HG03460 (cell line): ENCODE measurements around the gene DNM2.
"Not testable (repeated sequence)": the region's sequence is repeated elsewhere in the genome, so short reads cannot be mapped to it uniquely, and the experiment has no call there.

Source experiments
- ATAC-seq: cut with Tn5 transposase; IDR thresholded peaks from one replicate; pipeline ENCODE4 v1.9.1; 2021; ENCODE audit not compliant: unreplicated experiment

DNM2 gene

DNA sequence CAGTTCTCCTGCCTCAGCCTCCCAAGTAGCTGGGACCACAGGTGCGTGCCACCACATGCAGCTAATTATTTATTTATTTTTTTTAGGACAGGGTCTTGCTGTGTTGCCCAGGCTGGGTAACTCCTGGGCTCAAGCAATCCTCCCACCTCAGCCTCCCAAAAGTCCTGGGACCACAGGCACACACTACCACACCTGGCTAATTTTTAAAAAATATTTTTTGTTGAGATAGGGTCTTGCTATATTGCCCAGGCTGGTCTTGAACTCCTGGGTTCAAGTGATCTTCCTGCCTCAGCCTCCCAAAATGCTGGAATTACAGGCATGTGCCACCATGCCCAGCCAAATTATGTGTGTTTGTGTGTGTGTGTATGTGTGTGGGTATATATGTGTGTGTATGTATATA is 139.0 kb downstream of the DNM2 start:
- ATAC-seq = not testable (repeated sequence)

DNA sequence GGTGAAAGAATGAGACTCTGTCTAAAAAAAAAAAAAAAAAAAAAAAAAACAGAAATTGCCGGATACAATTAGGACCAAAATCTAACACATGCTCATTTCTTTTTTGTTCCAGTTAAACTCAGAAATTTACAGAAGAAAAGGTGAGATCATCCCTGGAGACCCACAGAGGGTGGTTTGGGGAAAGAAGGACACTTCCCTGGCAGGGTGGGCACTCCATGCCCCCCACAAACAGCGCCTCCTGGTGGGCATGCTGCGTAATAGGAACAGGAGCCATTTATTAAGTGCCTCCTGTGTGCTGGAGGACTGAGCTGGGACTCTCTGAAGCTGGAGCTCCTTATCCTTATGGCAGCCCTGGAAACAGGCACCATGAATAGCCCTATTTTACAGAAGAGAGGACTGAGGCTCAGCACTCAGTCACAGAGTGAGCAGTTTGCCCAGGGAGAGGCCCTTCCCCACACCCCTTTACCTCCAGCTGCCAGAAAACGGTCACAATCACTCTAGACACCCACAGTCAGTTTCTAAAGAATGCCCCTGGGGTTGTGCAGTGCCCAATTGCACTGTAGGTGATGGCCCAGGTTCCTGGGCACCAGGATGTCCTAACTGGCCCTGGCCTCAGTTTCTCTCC is 140.4 kb downstream of the DNM2 start:
- no peak for ATAC-seq

DNA sequence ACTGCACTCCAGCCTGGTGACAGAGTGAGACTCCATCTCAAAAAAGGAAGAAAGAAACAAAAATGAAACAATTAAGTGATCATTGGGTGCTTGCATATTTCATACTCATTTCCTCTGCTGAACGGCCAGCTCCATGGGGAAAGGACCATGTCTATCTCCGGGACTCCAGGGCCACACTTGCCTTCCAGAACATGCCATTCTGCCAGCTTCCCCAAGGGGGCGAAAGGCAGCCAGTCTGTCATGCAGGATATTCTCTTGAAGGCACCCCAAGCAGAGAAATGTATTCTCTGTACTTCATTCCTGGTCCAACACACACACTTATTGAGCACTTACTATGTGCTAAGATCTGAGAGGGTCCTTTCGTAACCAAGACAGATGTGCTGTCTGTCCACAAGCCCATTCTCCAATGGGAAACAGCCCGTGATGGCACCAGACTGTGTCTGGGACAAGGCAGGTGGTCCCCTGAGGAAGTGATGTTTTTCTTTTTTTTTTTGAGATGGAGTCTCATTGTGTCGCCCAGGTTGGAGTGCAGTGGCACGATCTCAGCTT is 143.3 kb downstream of the DNM2 start:
- ATAC-seq = no peak

DNA sequence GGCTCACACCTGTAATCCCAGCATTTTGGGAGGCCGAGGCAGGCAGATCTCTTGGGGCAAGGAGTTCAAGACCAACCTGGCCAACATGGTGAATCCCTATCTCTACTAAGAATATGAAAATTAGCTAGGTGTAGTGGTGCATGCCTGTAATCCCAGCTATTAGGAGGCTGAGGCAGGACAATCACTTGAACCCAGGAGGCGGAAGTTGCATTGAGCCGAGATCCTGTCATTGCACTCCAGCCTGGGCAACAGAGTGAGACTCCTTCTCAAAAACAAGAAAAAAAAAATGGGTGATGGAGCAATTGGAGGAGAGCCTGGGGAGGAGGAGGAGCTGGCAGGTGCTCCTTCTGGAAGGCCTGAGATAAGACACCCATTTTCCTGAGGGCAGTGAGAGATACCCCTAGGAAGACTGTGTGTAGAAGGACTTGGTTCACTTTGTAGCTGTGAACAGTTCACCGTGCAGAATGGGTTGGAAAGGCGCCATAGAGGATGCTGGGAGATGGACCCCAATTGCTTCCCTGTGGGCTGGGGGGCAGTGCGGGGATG is 144.8 kb downstream of the DNM2 start:
- ATAC-seq = no peak

DNA sequence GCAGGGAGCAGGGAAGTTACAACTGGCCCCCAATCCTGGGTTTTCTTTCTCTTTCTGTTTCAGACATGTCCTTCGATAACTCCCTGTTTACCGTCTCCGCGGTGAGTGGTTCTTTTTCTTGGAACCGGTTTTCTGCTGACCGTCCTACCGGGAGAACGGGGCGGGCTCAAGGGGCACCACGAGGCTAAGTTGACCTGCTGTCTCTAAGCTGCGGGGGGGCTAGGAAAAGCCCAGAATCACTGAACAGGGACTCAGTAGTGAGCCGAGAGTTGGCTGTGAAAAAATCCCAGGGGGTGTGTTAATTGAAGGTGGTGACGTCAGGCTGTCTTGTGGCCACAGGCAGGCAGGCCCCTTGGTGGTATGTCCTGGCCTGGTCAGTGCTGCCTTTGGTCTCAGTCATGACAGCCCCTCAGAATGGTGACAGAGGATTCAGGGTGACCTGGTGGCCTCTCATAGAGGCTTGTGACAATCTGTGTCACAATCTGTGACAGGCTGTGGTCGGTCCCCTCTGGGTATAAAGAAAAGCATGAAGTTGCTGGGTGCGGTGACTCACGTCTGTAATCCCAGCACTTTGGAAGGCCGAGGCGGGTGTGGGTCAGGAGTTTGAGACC is 145.3 kb downstream of the DNM2 start:
- ATAC-seq = no peak

DNA sequence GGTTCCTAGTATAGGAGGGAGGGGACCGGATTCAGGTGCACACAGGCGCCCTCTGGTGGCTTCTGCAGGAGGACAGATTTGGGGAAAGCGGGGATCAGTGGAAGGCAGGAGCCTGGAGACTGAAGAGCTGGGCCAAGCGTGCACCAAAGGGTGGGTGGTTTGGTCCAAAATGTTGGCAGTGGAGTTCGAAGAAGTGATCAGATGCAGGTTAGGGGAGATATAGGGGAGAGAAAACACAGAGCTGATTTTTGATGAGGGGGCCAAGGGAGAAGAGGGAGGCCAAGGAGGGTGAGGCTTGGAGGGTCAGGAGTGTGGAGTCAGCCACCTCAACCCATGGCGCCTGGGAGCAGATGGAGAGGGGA is 146.6 kb downstream of the DNM2 start:
- no peak for ATAC-seq

DNA sequence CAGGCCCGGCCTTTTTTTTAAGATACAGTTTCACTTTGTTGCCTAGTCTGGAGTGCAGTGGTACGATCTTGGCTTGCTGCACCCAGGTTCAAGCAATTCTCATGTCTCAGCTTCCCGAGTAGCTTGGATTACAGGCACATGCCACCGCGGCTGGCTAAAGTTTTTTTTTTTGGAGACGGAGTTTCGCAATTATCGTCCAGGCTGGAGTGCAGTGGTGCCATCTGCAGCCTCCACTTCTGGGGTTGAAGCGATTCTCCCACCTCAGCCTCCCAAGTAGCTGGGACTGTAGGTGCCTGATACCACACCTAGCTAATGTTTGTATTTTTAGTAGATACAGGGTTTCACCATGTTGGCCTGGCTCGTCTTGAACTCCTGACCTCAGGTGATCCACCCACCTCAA is 148.6 kb downstream of the DNM2 start:
- ATAC-seq = no peak

DNA sequence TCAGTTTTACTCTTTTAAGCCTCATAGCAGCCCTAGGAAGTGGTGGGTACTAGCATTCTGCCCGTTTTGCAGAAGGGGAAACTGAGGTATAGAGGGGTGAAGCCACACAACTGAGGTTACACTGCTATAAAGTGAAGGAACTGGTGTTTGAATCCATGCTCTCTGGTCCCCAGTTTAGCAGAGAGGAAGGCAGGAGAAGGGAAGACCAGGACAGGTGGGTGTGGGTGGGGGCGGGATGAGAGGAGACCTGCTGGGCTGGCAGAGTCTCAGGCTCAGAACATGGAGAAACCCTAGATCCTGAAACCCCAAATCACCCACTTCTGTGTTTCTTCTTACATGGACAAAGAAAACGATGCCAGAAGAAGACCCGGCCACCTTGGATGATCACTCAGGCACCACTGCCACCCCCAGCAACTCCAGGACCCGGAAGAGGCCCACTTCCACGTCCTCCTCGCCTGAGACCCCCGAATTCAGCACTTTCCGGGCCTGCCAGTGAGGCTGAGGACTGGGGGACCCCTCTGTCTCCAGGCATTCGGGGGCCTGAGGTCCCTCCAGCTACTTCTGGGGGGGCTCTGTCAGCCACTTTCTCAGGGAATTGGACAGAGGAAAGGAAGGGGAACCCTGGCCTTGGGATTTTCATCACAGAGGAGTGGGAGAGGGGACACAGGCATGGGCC is 151.1 kb downstream of the DNM2 start:
- no peak for ATAC-seq

DNA sequence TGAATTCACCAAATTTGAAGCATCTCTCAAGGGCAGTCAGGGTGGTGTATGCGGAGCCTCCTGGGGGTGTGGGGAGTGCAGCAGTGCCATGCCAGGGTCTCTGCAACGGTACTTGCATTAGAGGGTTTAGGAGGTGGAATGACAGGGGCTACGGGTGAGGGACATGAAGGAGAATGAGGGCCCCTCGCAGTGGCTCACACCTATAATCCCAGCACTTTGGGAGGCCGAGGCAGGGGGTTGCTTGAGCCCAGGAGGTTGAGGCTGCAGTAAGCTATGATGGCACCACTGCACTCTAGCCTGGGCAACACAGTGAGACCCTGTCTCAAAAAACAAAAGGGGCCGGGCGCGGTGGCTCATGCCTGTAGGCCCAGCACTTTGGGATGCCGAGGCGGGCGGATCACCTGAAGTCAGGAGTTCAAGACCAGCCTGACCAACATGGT is 152.0 kb downstream of the DNM2 start:
- not testable (repeated sequence) for ATAC-seq

DNA sequence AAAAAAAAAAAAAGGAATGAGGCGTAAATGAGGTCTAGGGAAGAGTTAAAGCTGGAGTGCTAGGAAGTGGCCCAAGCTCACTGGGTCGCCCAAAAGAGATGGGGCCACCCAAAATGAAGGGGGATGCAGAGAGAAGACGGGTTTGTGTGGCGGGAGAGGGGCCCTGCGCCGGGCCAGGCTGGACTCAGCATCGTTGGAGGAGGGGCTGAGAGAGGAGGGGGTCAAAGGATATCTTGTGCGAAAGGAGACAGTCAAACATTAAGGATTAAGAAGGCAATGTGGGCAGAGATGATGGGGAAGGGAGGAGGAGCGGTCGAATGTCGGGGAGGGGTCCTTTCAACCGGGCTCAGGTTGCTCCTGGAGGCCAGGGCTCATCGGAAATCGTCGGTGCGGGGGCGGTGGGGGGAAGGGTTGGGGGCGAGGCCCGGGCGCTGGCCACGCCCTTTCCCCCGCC is 152.6 kb downstream of the DNM2 start:
- ATAC-seq = no peak

DNA sequence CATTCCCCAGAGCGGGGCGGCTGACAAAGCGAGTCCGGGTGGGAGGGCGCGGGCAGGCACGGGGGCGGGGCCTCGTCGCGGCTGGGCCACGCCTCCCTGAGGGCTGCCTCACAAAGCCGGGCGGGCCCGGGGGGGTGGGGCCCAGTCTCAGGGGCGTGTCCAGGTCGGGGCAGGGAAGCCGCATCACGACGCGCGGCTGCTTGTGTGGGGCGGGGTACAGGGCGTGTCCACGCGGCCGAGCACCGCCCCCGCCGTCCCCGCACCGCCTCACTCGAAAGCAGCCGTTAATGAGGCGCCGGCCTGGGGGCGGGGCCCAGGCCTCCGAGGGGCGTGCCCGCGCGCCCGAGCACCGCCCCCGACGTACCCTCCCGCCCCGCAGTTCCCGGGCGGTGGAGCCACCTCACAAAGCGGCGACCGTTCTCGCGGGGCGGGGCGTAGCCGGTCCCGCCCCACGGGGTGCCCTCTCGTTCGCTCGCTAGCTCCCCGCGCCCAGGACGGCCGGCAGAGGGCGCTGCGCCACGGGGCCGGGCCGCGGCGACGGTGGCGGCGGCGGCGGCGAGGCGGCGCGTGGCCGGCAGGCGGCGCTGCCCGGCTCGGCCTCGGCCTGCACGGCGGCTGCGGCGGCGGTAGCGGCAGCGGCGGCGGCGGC is 153.2 kb downstream of the DNM2 start, which contains the start of gene CARM1:
Gene CARM1, plus strand, starts transcription at position 599 of the 649 bp plus-strand sequence. CDS start 150 bp downstream, outside the sequence.
- ATAC-seq = peak; percentile 74

DNA sequence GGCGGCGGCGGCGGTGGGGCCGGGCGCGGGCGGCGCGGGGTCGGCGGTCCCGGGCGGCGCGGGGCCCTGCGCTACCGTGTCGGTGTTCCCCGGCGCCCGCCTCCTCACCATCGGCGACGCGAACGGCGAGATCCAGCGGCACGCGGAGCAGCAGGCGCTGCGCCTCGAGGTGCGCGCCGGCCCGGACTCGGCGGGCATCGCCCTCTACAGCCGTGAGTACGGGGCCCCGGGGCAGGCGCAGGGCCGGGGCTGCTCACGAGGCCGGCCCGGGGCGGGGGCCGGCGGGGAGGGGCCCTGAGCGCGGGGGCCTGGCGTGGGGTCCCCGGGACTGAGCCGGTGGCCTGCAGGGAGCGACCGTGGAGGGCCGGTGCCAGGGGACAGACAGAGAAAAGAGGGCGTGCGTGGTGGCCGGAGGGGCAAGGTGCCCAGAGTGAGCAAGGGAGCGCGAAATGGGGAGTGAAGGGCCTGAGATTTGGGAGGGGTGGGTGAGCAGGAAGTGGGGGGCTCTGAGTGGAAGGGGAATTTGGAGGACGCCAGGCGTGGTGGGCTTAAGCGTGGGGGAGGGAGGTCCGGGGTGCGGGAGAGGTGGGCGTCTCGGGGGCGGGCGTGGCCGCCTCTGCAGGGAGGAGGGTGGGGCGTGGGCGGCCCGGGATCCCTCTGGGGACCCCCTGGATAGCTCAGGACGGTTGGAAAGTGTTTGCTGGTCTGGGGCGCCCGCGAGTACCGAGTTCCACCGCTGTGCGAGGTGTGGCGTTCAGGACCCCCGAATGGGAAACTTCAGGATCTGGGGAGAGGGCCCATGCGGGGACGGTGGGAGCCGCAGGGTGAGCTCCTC is 154.0 kb downstream of the DNM2 start:
- ATAC-seq = no peak

DNA sequence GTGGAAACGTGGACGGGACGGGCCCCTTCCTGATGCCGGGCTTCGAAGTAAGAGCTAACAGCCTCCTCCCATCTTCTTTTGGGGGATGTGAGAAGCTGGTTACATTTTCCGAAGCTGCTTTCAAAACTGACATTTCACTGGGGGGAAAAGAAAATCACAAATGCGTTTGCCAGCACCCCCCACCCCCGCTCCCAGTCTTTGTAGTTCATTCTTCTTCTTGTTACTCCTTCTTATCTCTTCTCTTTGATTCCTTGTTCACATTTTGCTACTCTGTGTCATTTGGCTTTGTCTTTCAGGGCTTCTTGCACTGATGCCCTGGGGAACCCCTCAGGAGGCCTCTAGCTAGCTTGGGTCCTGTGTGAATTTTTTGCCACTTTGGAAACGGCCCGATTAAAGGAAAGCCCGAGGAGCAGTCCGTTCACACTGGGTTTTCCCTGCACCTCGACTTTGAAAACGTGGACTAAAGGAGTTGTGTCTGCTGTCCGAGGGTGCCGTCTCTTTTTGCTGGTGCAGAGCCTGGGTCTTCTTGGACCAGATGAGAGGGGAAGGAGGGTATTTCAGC is 154.7 kb downstream of the DNM2 start:
- ATAC-seq = no peak

DNA sequence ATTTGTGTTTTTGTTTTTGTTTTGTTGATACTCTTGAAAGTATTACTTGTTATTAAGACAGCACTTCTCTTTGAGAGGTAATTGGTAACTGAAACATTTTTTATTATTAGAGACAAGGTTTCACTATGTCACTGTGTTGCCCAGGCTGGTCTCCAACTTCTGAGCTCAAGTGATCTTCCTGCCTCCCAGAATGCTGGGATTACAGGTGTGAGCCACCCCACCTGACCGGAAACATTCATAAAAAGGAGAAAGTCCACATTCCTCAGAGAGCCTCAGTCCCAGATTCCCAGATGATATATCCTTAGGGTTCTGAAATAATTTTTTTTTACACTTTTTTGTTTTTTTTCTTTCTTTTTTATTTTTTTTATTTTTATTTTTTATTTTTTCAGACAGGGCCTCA is 156.1 kb downstream of the DNM2 start:
- ATAC-seq = no peak

DNA sequence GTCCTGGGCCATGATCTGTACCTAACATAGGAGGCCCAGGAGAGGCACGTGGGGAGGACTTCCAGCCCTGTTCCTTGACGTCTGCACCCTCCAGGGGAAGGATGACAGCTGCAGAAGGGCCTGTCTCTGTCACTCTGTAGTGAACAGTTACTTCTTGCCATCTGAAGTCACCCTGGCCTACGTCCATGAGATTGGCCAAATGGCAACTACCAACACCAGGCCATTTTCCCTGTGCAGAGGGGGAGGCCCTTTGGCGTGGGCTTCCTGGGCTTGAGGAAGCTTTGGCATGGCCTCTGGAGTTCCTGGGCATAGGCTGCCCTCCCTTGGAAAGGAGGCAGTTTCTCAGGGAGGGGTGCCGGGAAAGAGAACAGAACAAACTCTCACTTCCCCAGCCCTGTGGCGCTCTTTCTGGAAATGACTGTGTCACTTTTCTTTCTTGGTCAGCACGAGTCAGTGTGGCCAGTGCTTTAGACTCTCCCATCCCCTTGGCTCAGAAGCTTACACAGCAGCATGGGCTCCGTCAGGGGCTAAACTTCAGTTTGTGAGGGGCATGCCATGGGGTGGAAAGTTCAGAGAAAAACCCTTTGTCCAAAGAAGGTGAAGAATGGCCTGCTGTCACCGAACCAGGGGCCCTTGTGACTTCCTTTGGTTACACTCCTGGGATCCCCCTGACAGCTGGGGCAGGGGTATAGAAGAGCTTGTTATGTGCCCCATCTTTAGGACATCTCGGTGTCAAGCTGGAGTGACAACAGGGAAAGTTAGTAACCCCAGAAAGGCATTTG is 158.8 kb downstream of the DNM2 start:
- ATAC-seq = no peak

DNA sequence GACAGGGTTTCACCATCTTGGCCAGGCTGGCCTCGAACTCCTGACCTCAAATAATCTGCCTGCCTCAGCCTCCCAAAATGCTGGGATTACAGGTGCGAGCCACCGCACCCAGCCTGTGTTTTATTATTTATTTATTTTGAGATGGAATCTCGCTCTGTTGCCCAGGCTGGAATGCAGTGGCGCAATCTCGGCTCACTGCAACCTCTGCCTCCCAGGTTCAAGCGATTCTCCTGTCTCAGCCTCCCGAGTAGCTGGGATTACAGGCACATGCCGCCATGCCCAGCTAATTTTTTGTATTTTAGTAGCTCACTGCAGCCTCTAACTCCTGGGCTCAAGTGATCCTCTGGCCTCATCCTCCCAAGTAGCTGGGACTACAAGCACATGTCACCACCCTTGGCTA is 159.7 kb downstream of the DNM2 start:
- not testable (repeated sequence) for ATAC-seq

DNA sequence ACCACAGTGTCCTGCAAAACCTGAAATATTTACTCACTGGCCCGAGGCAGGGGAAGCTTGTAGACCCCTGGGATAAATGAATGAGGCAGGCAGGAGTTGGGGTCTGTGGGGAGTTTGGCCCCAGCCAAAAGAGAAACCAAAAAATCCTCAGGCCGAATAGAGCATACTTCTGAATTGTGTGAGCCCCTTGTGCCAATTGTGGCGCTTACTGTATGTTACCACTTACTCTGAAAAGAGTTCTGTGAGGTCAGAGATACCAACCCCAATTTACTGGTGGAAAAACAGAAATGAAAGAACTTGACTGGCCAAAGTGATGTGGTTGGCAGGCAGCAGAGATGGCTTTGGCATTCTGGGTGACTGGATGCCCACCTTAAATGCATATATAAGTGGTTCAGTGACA is 160.4 kb downstream of the DNM2 start:
- ATAC-seq = no peak
